Measurements from ENCODE around the gene ZNRF4.

Gene ZNRF4

GRCh38 chr19:5463959-5464358 is 8.7 kb downstream of the ZNRF4 start:
- Histone ChIP-seq H3K14ac (ENCODE audit: low read length) (no peak overlapping the region), H3K27ac (ENCODE audit: low read depth, low read length) (no peak overlapping the region), H4K8ac (ENCODE audit: low read depth, low read length) (no peak overlapping the region), H2BK5ac (ENCODE audit: low read depth, low read length, poor library complexity) (no peak overlapping the region), H3K4me2 (ENCODE audit: low read length) (no peak overlapping the region), H3K23ac (ENCODE audit: low read length) (no peak overlapping the region), H3K27me3 (ENCODE audit: insufficient read depth, low read length) (no peaks in the 10 kb centered on the region), H4K12ac (ENCODE audit: low read depth, low read length) (no peak overlapping the region), H4K91ac (ENCODE audit: low read depth, low read length) (no peak overlapping the region), H3K18ac (ENCODE audit: low read length) (no peak overlapping the region), H2AK5ac (ENCODE audit: low read length) (no peak overlapping the region), H2BK120ac (ENCODE audit: insufficient read depth, low read length, poor library complexity) (no peak overlapping the region), H3K36me3 (ENCODE audit: control insufficient read depth in 1 of 2, insufficient read depth in 2 of 2, low read length in 2 of 2) (no peaks in the 10 kb centered on the region), H3K4me3 (ENCODE audit: low read depth, low read length) (no peak overlapping the region), H3K4me1 (ENCODE audit: control insufficient read depth in 1 of 2, insufficient read depth in 2 of 2, low read length in 2 of 2) (no peaks in the 10 kb centered on the region), H2AFZ (ENCODE audit: insufficient read depth, low read length, poor library complexity) (no peak overlapping the region), H3K4ac (ENCODE audit: low read depth, low read length) (no peak overlapping the region), H3K79me2 (ENCODE audit: control insufficient read depth, insufficient read depth, low read length, poor library complexity) (no peaks in the 10 kb centered on the region), H3K9me3 (ENCODE audit: insufficient read depth, low read depth, low read length) (peaks cover 10% of the 10 kb centered on the region), H2BK12ac (ENCODE audit: low read length) (no peak overlapping the region), H3K79me1 (ENCODE audit: low read length) (no peaks in the 10 kb centered on the region), H3K9ac (ENCODE audit: low read length) (no peak overlapping the region)
- WGBS (ENCODE audit: extremely low coverage, insufficient coverage, insufficient read length) = no CpG with 5 or more reads among the region's 3 CpGs
- no peak for DNase-seq

GRCh38 chr19:5466072-5466471 is 10.9 kb downstream of the ZNRF4 start:
- Histone ChIP-seq H3K9ac (ENCODE audit: low read length) (no peak overlapping the region), H3K36me3 (ENCODE audit: control insufficient read depth in 1 of 2, insufficient read depth in 2 of 2, low read length in 2 of 2) (no peaks in the 10 kb centered on the region), H4K8ac (ENCODE audit: low read depth, low read length) (no peak overlapping the region), H2BK120ac (ENCODE audit: insufficient read depth, low read length, poor library complexity) (no peak overlapping the region), H3K23ac (ENCODE audit: low read length) (no peak overlapping the region), H3K79me2 (ENCODE audit: control insufficient read depth, insufficient read depth, low read length, poor library complexity) (no peaks in the 10 kb centered on the region), H2AFZ (ENCODE audit: insufficient read depth, low read length, poor library complexity) (no peak overlapping the region), H2BK5ac (ENCODE audit: low read depth, low read length, poor library complexity) (no peak overlapping the region), H3K4ac (ENCODE audit: low read depth, low read length) (no peak overlapping the region), H3K9me3 (ENCODE audit: insufficient read depth, low read depth, low read length) (peaks cover 7% of the 10 kb centered on the region), H3K4me3 (ENCODE audit: low read depth, low read length) (no peak overlapping the region), H3K18ac (ENCODE audit: low read length) (no peak overlapping the region), H3K4me1 (ENCODE audit: control insufficient read depth in 1 of 2, insufficient read depth in 2 of 2, low read length in 2 of 2) (no peaks in the 10 kb centered on the region), H4K12ac (ENCODE audit: low read depth, low read length) (no peak overlapping the region), H4K91ac (ENCODE audit: low read depth, low read length) (no peak overlapping the region), H3K14ac (ENCODE audit: low read length) (no peak overlapping the region), H3K27ac (ENCODE audit: low read depth, low read length) (no peak overlapping the region), H3K27me3 (ENCODE audit: insufficient read depth, low read length) (no peaks in the 10 kb centered on the region), H2BK12ac (ENCODE audit: low read length) (no peak overlapping the region), H3K4me2 (ENCODE audit: low read length) (no peak overlapping the region), H2AK5ac (ENCODE audit: low read length) (no peak overlapping the region), H3K79me1 (ENCODE audit: low read length) (no peaks in the 10 kb centered on the region)
- WGBS (ENCODE audit: extremely low coverage, insufficient coverage, insufficient read length) = no CpG with 5 or more reads among the region's 7 CpGs
- DNase-seq = no peak

GRCh38 chr19:5466814-5467291 is 11.6 kb downstream of the ZNRF4 start:
- Histone ChIP-seq H2AK5ac (ENCODE audit: low read length) (no peak overlapping the region), H2AFZ (ENCODE audit: insufficient read depth, low read length, poor library complexity) (no peak overlapping the region), H3K27ac (ENCODE audit: low read depth, low read length) (no peak overlapping the region), H3K4me3 (ENCODE audit: low read depth, low read length) (no peak overlapping the region), H3K79me2 (ENCODE audit: control insufficient read depth, insufficient read depth, low read length, poor library complexity) (no peaks in the 10 kb centered on the region), H3K4me1 (ENCODE audit: control insufficient read depth in 1 of 2, insufficient read depth in 2 of 2, low read length in 2 of 2) (no peaks in the 10 kb centered on the region), H3K14ac (ENCODE audit: low read length) (no peak overlapping the region), H3K36me3 (ENCODE audit: control insufficient read depth in 1 of 2, insufficient read depth in 2 of 2, low read length in 2 of 2) (no peaks in the 10 kb centered on the region), H3K23ac (ENCODE audit: low read length) (no peak overlapping the region), H3K27me3 (ENCODE audit: insufficient read depth, low read length) (no peaks in the 10 kb centered on the region), H3K18ac (ENCODE audit: low read length) (no peak overlapping the region), H3K4me2 (ENCODE audit: low read length) (no peak overlapping the region), H3K9me3 (ENCODE audit: insufficient read depth, low read depth, low read length) (peaks cover 7% of the 10 kb centered on the region), H2BK120ac (ENCODE audit: insufficient read depth, low read length, poor library complexity) (no peak overlapping the region), H3K79me1 (ENCODE audit: low read length) (no peaks in the 10 kb centered on the region), H2BK12ac (ENCODE audit: low read length) (no peak overlapping the region), H4K8ac (ENCODE audit: low read depth, low read length) (no peak overlapping the region), H2BK5ac (ENCODE audit: low read depth, low read length, poor library complexity) (no peak overlapping the region), H4K12ac (ENCODE audit: low read depth, low read length) (no peak overlapping the region), H4K91ac (ENCODE audit: low read depth, low read length) (no peak overlapping the region), H3K4ac (ENCODE audit: low read depth, low read length) (no peak overlapping the region), H3K9ac (ENCODE audit: low read length) (no peak overlapping the region)
- no peak for DNase-seq
- no CpG with 5 or more reads among the region's 12 CpGs for WGBS (ENCODE audit: extremely low coverage, insufficient coverage, insufficient read length)

- Histone ChIP-seq H3K14ac (ENCODE audit: low read length) (no peak overlapping the region), H3K4ac (ENCODE audit: low read depth, low read length) (no peak overlapping the region), H4K91ac (ENCODE audit: low read depth, low read length) (no peak overlapping the region), H3K18ac (ENCODE audit: low read length) (no peak overlapping the region), H3K79me2 (ENCODE audit: control insufficient read depth, insufficient read depth, low read length, poor library complexity) (no peaks in the 10 kb centered on the region), H3K9me3 (ENCODE audit: insufficient read depth, low read depth, low read length) (peaks cover 4% of the 10 kb centered on the region), H3K27ac (ENCODE audit: low read depth, low read length) (no peak overlapping the region), H2BK5ac (ENCODE audit: low read depth, low read length, poor library complexity) (no peak overlapping the region), H3K23ac (ENCODE audit: low read length) (no peak overlapping the region), H3K9ac (ENCODE audit: low read length) (no peak overlapping the region), H4K8ac (ENCODE audit: low read depth, low read length) (no peak overlapping the region), H3K79me1 (ENCODE audit: low read length) (no peaks in the 10 kb centered on the region), H3K4me1 (ENCODE audit: control insufficient read depth in 1 of 2, insufficient read depth in 2 of 2, low read length in 2 of 2) (no peaks in the 10 kb centered on the region), H3K4me2 (ENCODE audit: low read length) (no peak overlapping the region), H2BK12ac (ENCODE audit: low read length) (no peak overlapping the region), H2BK120ac (ENCODE audit: insufficient read depth, low read length, poor library complexity) (no peak overlapping the region), H3K36me3 (ENCODE audit: control insufficient read depth in 1 of 2, insufficient read depth in 2 of 2, low read length in 2 of 2) (no peaks in the 10 kb centered on the region), H2AK5ac (ENCODE audit: low read length) (no peak overlapping the region), H3K27me3 (ENCODE audit: insufficient read depth, low read length) (no peaks in the 10 kb centered on the region), H3K4me3 (ENCODE audit: low read depth, low read length) (no peak overlapping the region), H2AFZ (ENCODE audit: insufficient read depth, low read length, poor library complexity) (no peak overlapping the region), H4K12ac (ENCODE audit: low read depth, low read length) (no peak overlapping the region)
- peak in 1 of 2 donors; percentile 49 for DNase-seq
- WGBS (ENCODE audit: extremely low coverage, insufficient coverage, insufficient read length) = no CpG with 5 or more reads among the region's 12 CpGs
Observed at GRCh38 chr19:5470264-5470671, 15.1 kb downstream of the ZNRF4 start.
